Measurements from ENCODE around the gene SLC13A5. TPM values are rescaled to one million over a fixed set of nuclear protein-coding genes. Genes with fewer than 3 reads are reported as not detected.
"Not testable (repeated sequence)": the region's sequence is repeated elsewhere in the genome, so short reads cannot be mapped to it uniquely, and the experiment has no call there.

The SLC13A5 gene
- total and polyA plus RNA-seq, 9 of the 15 experiments (the other 6 are each of a cell fraction or from before 2014, with no cell fraction given): 0.04 TPM; not detected in 8

GRCh38 chr17:6695051-6695450 lies 18.1 kb downstream of the SLC13A5 start:
- ChIA-PET CTCF (ENCODE audit: low intra/inter-chr PET ratio) (no interaction called here), POLR2A (no interaction called here)
- H3K9me1 ChIP-seq (ENCODE audit: control insufficient read depth, insufficient read depth, low read length): no peaks in the 10 kb centered on the region
- intact Hi-C loops (cut with micrococcal nuclease) (no loop called here), in situ Hi-C loops (cut with MboI) (no loop called here)
- H3K4me1 ChIP-seq (replicated peaks in 1 of 2; ENCODE audit: control insufficient read depth in 2 of 2, insufficient read depth in 2 of 2, low read length in 2 of 2): no peaks in the 10 kb centered on the region
- BruUV-seq (replicated peaks): no TSS peak
- no peaks in the 10 kb centered on the region for H3K79me2 ChIP-seq (ENCODE audit: control insufficient read depth, insufficient read depth, low read length)
- H3K4me3 ChIP-seq: no peak overlapping the region
- H2AFZ ChIP-seq (ENCODE audit: low read depth, low read length): no peak overlapping the region
- H3K9me3 ChIP-seq (replicated peaks; ENCODE audit: control insufficient read depth, insufficient read depth, low read depth, low read length): no peaks in the 10 kb centered on the region
- DNase-seq (ENCODE audit: extremely low read depth in 1 of 4, low spot score in 3 of 4): no peak
- no peak overlapping the region for H3K4me2 ChIP-seq (ENCODE audit: insufficient read depth, low read length)
- peaks cover 2 to 28% of the 10 kb centered on the region in 2 experiments; a peak in 3 of 5 replicates for H3K27me3 ChIP-seq (ENCODE audit: control insufficient read depth in 2 of 2, insufficient read depth in 2 of 2, low read length in 2 of 2)
- ATAC-seq: no peak
- FAIRE-seq: no peak
- WGBS (ENCODE audit: insufficient coverage, low coverage, missing lambda C conversion rate): 13% methylated on average over 1 of the region's 2 CpGs
- H3K9ac ChIP-seq (ENCODE audit: insufficient read depth in 1 of 2, low read depth in 2 of 2, low read length in 2 of 2): no peak overlapping the region
- H3K36me3 ChIP-seq (ENCODE audit: control insufficient read depth, insufficient read depth, low read length): no peaks in the 10 kb centered on the region
- H3K27ac ChIP-seq (ENCODE audit: extremely low read depth, low read depth, low read length): no peak overlapping the region
- TF ChIP-seq, protein P1, sequence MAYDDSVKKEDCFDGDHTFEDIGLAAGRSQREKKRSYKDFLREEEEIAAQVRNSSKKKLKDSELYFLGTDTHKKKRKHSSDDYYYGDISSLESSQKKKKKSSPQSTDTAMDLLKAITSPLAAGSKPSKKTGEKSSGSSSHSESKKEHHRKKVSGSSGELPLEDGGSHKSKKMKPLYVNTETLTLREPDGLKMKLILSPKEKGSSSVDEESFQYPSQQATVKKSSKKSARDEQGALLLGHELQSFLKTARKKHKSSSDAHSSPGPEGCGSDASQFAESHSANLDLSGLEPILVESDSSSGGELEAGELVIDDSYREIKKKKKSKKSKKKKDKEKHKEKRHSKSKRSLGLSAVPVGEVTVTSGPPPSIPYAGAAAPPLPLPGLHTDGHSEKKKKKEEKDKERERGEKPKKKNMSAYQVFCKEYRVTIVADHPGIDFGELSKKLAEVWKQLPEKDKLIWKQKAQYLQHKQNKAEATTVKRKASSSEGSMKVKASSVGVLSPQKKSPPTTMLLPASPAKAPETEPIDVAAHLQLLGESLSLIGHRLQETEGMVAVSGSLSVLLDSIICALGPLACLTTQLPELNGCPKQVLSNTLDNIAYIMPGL (CRISPR knock-in tag; IDR thresholded peaks at IDR 0.05): no peak
- no peak for TF ChIP-seq ZFP1 (CRISPR knock-in tag; IDR thresholded peaks at IDR 0.05)
- no peak for TF ChIP-seq MYNN (IDR thresholded peaks at IDR 0.05)
- no peak for TF ChIP-seq MYNN (CRISPR knock-in tag; IDR thresholded peaks at IDR 0.05)
- TF ChIP-seq HDGF (IDR thresholded peaks at IDR 0.05): no peak
- no peak for TF ChIP-seq ZNF121 (CRISPR knock-in tag; conservative IDR thresholded peaks at IDR 0.05)
- no peak for TF ChIP-seq TAF9B (IDR thresholded peaks at IDR 0.05; ENCODE audit: partially characterized antibody)
- TF ChIP-seq ZNF780A (CRISPR knock-in tag; IDR thresholded peaks at IDR 0.05): no peak
- no peak for TF ChIP-seq TEAD1 (CRISPR knock-in tag; IDR thresholded peaks at IDR 0.05)
- no peak for TF ChIP-seq ZNF695 (CRISPR knock-in tag; IDR thresholded peaks at IDR 0.05)
- no peak for TF ChIP-seq ZNF165 (CRISPR knock-in tag; IDR thresholded peaks at IDR 0.05; ENCODE audit: borderline replicate concordance)
- TF ChIP-seq TGIF2 (CRISPR knock-in tag; IDR thresholded peaks at IDR 0.05): no peak
- no peak for TF ChIP-seq ZNF174 (CRISPR knock-in tag; IDR thresholded peaks at IDR 0.05)
- no peak for TF ChIP-seq LCOR (CRISPR knock-in tag; IDR thresholded peaks at IDR 0.05)
- no peak for TF ChIP-seq SRSF3 (IDR thresholded peaks at IDR 0.05; ENCODE audit: insufficient read depth, low read length)
- no peak for TF ChIP-seq ZNF444 (CRISPR knock-in tag; IDR thresholded peaks at IDR 0.05)
- no peaks in the 10 kb centered on the region for H4K20me1 ChIP-seq (replicated peaks; ENCODE audit: control insufficient read depth, insufficient read depth, low read length)

GRCh38 chr17:6691958-6692357 lies 21.2 kb downstream of the SLC13A5 start:
- intact Hi-C loops (cut with micrococcal nuclease); H3K27ac ChIP-seq (ENCODE audit: extremely low read depth, low read depth, low read length); BruUV-seq (replicated peaks); H3K9me1 ChIP-seq (ENCODE audit: control insufficient read depth, insufficient read depth, low read length); H3K4me3 ChIP-seq; H3K9me3 ChIP-seq (replicated peaks; ENCODE audit: control insufficient read depth, insufficient read depth, low read depth, low read length); ATAC-seq; POLR2A ChIA-PET; FAIRE-seq; H3K4me2 ChIP-seq (ENCODE audit: insufficient read depth, low read length); H4K20me1 ChIP-seq (replicated peaks; ENCODE audit: control insufficient read depth, insufficient read depth, low read length); H3K4me1 ChIP-seq (replicated peaks in 1 of 2; ENCODE audit: control insufficient read depth in 2 of 2, insufficient read depth in 2 of 2, low read length in 2 of 2); H3K36me3 ChIP-seq (ENCODE audit: control insufficient read depth, insufficient read depth, low read length); H3K9ac ChIP-seq (ENCODE audit: insufficient read depth in 1 of 2, low read depth in 2 of 2, low read length in 2 of 2); CTCF ChIA-PET (ENCODE audit: low intra/inter-chr PET ratio); in situ Hi-C loops (cut with MboI); H3K79me2 ChIP-seq (ENCODE audit: control insufficient read depth, insufficient read depth, low read length); DNase-seq (ENCODE audit: extremely low read depth in 1 of 4, low spot score in 3 of 4); H2AFZ ChIP-seq (ENCODE audit: low read depth, low read length): not testable (repeated sequence)
- WGBS (ENCODE audit: insufficient coverage, low coverage, missing lambda C conversion rate): 2% methylated on average over 6 of the region's 6 CpGs
- H3K27me3 ChIP-seq (ENCODE audit: control insufficient read depth in 2 of 2, insufficient read depth in 2 of 2, low read length in 2 of 2): peaks cover 5 to 42% of the 10 kb centered on the region in 2 experiments; a peak in 4 of 5 replicates
